Measurements from ENCODE around the gene PYM1.
"Not testable (repeated sequence)": the region's sequence is repeated elsewhere in the genome, so short reads cannot be mapped to it uniquely, and the experiment has no call there.

PYM1 gene

GRCh38 chr12:55862931-55863330 lies 64.8 kb downstream of the PYM1 start:
- no CpG with 5 or more reads among the region's 13 CpGs for WGBS (ENCODE audit: extremely low coverage, insufficient coverage, insufficient read length)
- H3K9ac ChIP-seq (ENCODE audit: low read length); H2AK5ac ChIP-seq (ENCODE audit: low read length); H3K27ac ChIP-seq (ENCODE audit: low read depth, low read length); H4K91ac ChIP-seq (ENCODE audit: low read depth, low read length); H3K27me3 ChIP-seq (ENCODE audit: insufficient read depth, low read length); H3K4ac ChIP-seq (ENCODE audit: low read depth, low read length); H4K12ac ChIP-seq (ENCODE audit: low read depth, low read length); H2AFZ ChIP-seq (ENCODE audit: insufficient read depth, low read length, poor library complexity); H3K79me2 ChIP-seq (ENCODE audit: control insufficient read depth, insufficient read depth, low read length, poor library complexity); H3K79me1 ChIP-seq (ENCODE audit: low read length); H3K18ac ChIP-seq (ENCODE audit: low read length); DNase-seq; H3K14ac ChIP-seq (ENCODE audit: low read length); H3K9me3 ChIP-seq (ENCODE audit: insufficient read depth, low read depth, low read length); H3K4me1 ChIP-seq (ENCODE audit: control insufficient read depth in 1 of 2, insufficient read depth in 2 of 2, low read length in 2 of 2); H3K4me3 ChIP-seq (ENCODE audit: low read depth, low read length); H4K8ac ChIP-seq (ENCODE audit: low read depth, low read length); H3K23ac ChIP-seq (ENCODE audit: low read length); H2BK5ac ChIP-seq (ENCODE audit: low read depth, low read length, poor library complexity); H2BK120ac ChIP-seq (ENCODE audit: insufficient read depth, low read length, poor library complexity); H3K36me3 ChIP-seq (ENCODE audit: control insufficient read depth in 1 of 2, insufficient read depth in 2 of 2, low read length in 2 of 2); H3K4me2 ChIP-seq (ENCODE audit: low read length); H2BK12ac ChIP-seq (ENCODE audit: low read length): not testable (repeated sequence)

GRCh38 chr12:55862286-55862685 lies 65.4 kb downstream of the PYM1 start:
- Histone ChIP-seq H3K9ac (ENCODE audit: low read length) (no peak overlapping the region), H4K8ac (ENCODE audit: low read depth, low read length) (no peak overlapping the region), H4K91ac (ENCODE audit: low read depth, low read length) (no peak overlapping the region), H3K79me2 (ENCODE audit: control insufficient read depth, insufficient read depth, low read length, poor library complexity) (no peaks in the 10 kb centered on the region), H3K14ac (ENCODE audit: low read length) (no peak overlapping the region), H4K12ac (ENCODE audit: low read depth, low read length) (no peak overlapping the region), H2AFZ (ENCODE audit: insufficient read depth, low read length, poor library complexity) (no peak overlapping the region), H2AK5ac (ENCODE audit: low read length) (no peak overlapping the region), H3K79me1 (ENCODE audit: low read length) (no peaks in the 10 kb centered on the region), H3K27ac (ENCODE audit: low read depth, low read length) (no peak overlapping the region), H3K23ac (ENCODE audit: low read length) (no peak overlapping the region), H3K4ac (ENCODE audit: low read depth, low read length) (no peak overlapping the region), H3K36me3 (ENCODE audit: control insufficient read depth in 1 of 2, insufficient read depth in 2 of 2, low read length in 2 of 2) (no peaks in the 10 kb centered on the region), H2BK5ac (ENCODE audit: low read depth, low read length, poor library complexity) (no peak overlapping the region), H3K4me2 (ENCODE audit: low read length) (no peak overlapping the region), H3K4me1 (ENCODE audit: control insufficient read depth in 1 of 2, insufficient read depth in 2 of 2, low read length in 2 of 2) (no peaks in the 10 kb centered on the region), H2BK120ac (ENCODE audit: insufficient read depth, low read length, poor library complexity) (no peak overlapping the region), H3K18ac (ENCODE audit: low read length) (no peak overlapping the region), H3K27me3 (ENCODE audit: insufficient read depth, low read length) (no peaks in the 10 kb centered on the region), H3K4me3 (ENCODE audit: low read depth, low read length) (no peak overlapping the region), H3K9me3 (ENCODE audit: insufficient read depth, low read depth, low read length) (peaks cover 2% of the 10 kb centered on the region), H2BK12ac (ENCODE audit: low read length) (no peak overlapping the region)
- peak in 1 of 2 donors; percentile 73 for DNase-seq

- no CpG with 5 or more reads among the region's 3 CpGs for WGBS (ENCODE audit: extremely low coverage, insufficient coverage, insufficient read length)
- H3K4me2 ChIP-seq (ENCODE audit: low read length), result no peak overlapping the region
- H3K4ac ChIP-seq (ENCODE audit: low read depth, low read length), result no peak overlapping the region
- peak; percentile 65 to 87 for DNase-seq
- H3K79me2 ChIP-seq (ENCODE audit: control insufficient read depth, insufficient read depth, low read length, poor library complexity), result no peaks in the 10 kb centered on the region
- H4K91ac ChIP-seq (ENCODE audit: low read depth, low read length), result no peak overlapping the region
- H3K23ac ChIP-seq (ENCODE audit: low read length), result no peak overlapping the region
- H4K8ac ChIP-seq (ENCODE audit: low read depth, low read length), result no peak overlapping the region
- no peak overlapping the region for H3K14ac ChIP-seq (ENCODE audit: low read length)
- H3K36me3 ChIP-seq (ENCODE audit: control insufficient read depth in 1 of 2, insufficient read depth in 2 of 2, low read length in 2 of 2), result no peaks in the 10 kb centered on the region
- no peak overlapping the region for H2BK120ac ChIP-seq (ENCODE audit: insufficient read depth, low read length, poor library complexity)
- no peak overlapping the region for H4K12ac ChIP-seq (ENCODE audit: low read depth, low read length)
- no peak overlapping the region for H3K9ac ChIP-seq (ENCODE audit: low read length)
- H2BK12ac ChIP-seq (ENCODE audit: low read length), result no peak overlapping the region
- H3K27me3 ChIP-seq (ENCODE audit: insufficient read depth, low read length), result no peaks in the 10 kb centered on the region
- no peak overlapping the region for H2BK5ac ChIP-seq (ENCODE audit: low read depth, low read length, poor library complexity)
- no peak overlapping the region for H3K18ac ChIP-seq (ENCODE audit: low read length)
- H2AK5ac ChIP-seq (ENCODE audit: low read length), result no peak overlapping the region
- H3K9me3 ChIP-seq (ENCODE audit: insufficient read depth, low read depth, low read length), result peaks cover 2% of the 10 kb centered on the region
- H2AFZ ChIP-seq (ENCODE audit: insufficient read depth, low read length, poor library complexity), result no peak overlapping the region
- peaks cover 2% of the 10 kb centered on the region for H3K79me1 ChIP-seq (ENCODE audit: low read length)
- H3K4me1 ChIP-seq (ENCODE audit: control insufficient read depth in 1 of 2, insufficient read depth in 2 of 2, low read length in 2 of 2), result no peaks in the 10 kb centered on the region
- no peak overlapping the region for H3K27ac ChIP-seq (ENCODE audit: low read depth, low read length)
- H3K4me3 ChIP-seq (ENCODE audit: low read depth, low read length), result no peak overlapping the region
Observed at GRCh38 chr12:55861871-55862270, 65.8 kb downstream of the PYM1 start.

GRCh38 chr12:55861396-55861795 lies 66.3 kb downstream of the PYM1 start:
- H3K4me3 ChIP-seq (ENCODE audit: low read depth, low read length), result no peak overlapping the region
- H3K27me3 ChIP-seq (ENCODE audit: insufficient read depth, low read length), result no peaks in the 10 kb centered on the region
- no peak overlapping the region for H2AFZ ChIP-seq (ENCODE audit: insufficient read depth, low read length, poor library complexity)
- DNase-seq, result peak; percentile 80 to 94
- no peaks in the 10 kb centered on the region for H3K36me3 ChIP-seq (ENCODE audit: control insufficient read depth in 1 of 2, insufficient read depth in 2 of 2, low read length in 2 of 2)
- H4K91ac ChIP-seq (ENCODE audit: low read depth, low read length), result no peak overlapping the region
- no peak overlapping the region for H3K4ac ChIP-seq (ENCODE audit: low read depth, low read length)
- H3K4me1 ChIP-seq (ENCODE audit: control insufficient read depth in 1 of 2, insufficient read depth in 2 of 2, low read length in 2 of 2), result no peaks in the 10 kb centered on the region
- H3K79me2 ChIP-seq (ENCODE audit: control insufficient read depth, insufficient read depth, low read length, poor library complexity), result no peaks in the 10 kb centered on the region
- H4K8ac ChIP-seq (ENCODE audit: low read depth, low read length), result no peak overlapping the region
- H3K27ac ChIP-seq (ENCODE audit: low read depth, low read length), result no peak overlapping the region
- no peak overlapping the region for H3K23ac ChIP-seq (ENCODE audit: low read length)
- no CpG with 5 or more reads among the region's 8 CpGs for WGBS (ENCODE audit: extremely low coverage, insufficient coverage, insufficient read length)
- H4K12ac ChIP-seq (ENCODE audit: low read depth, low read length), result no peak overlapping the region
- no peak overlapping the region for H2BK12ac ChIP-seq (ENCODE audit: low read length)
- H2AK5ac ChIP-seq (ENCODE audit: low read length), result no peak overlapping the region
- H3K9me3 ChIP-seq (ENCODE audit: insufficient read depth, low read depth, low read length), result peaks cover 2% of the 10 kb centered on the region
- H2BK5ac ChIP-seq (ENCODE audit: low read depth, low read length, poor library complexity), result no peak overlapping the region
- peaks cover 2% of the 10 kb centered on the region for H3K79me1 ChIP-seq (ENCODE audit: low read length)
- no peak overlapping the region for H2BK120ac ChIP-seq (ENCODE audit: insufficient read depth, low read length, poor library complexity)
- H3K9ac ChIP-seq (ENCODE audit: low read length), result no peak overlapping the region
- no peak overlapping the region for H3K4me2 ChIP-seq (ENCODE audit: low read length)
- no peak overlapping the region for H3K14ac ChIP-seq (ENCODE audit: low read length)
- H3K18ac ChIP-seq (ENCODE audit: low read length), result no peak overlapping the region
